Measurements from ENCODE around the gene BZW1. TPM values are rescaled to one million over a fixed set of nuclear protein-coding genes. Genes with fewer than 3 reads are reported as not detected.

The BZW1 gene
- total RNA-seq, 1 donor from 2014 or later = 233 TPM

GRCh38 chr2:200839513-200839912 is 27.8 kb downstream of the BZW1 start:
- TF ChIP-seq, protein P1, sequence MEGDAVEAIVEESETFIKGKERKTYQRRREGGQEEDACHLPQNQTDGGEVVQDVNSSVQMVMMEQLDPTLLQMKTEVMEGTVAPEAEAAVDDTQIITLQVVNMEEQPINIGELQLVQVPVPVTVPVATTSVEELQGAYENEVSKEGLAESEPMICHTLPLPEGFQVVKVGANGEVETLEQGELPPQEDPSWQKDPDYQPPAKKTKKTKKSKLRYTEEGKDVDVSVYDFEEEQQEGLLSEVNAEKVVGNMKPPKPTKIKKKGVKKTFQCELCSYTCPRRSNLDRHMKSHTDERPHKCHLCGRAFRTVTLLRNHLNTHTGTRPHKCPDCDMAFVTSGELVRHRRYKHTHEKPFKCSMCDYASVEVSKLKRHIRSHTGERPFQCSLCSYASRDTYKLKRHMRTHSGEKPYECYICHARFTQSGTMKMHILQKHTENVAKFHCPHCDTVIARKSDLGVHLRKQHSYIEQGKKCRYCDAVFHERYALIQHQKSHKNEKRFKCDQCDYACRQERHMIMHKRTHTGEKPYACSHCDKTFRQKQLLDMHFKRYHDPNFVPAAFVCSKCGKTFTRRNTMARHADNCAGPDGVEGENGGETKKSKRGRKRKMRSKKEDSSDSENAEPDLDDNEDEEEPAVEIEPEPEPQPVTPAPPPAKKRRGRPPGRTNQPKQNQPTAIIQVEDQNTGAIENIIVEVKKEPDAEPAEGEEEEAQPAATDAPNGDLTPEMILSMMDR (IDR thresholded peaks at IDR 0.05; ENCODE audit: unreplicated experiment) = no peak
- Mint-ChIP-seq H3K36me3 (no peaks in the 10 kb centered on the region), H3K4me3 (no peak overlapping the region)

GRCh38 chr2:200843993-200844948 is 32.6 kb downstream of the BZW1 start:
- H3K27ac Mint-ChIP-seq = no peak overlapping the region
- no peaks in the 10 kb centered on the region for H3K36me3 Mint-ChIP-seq
- no peak for DNase-seq (ENCODE audit: low spot score in 2 of 2, unreplicated experiment in 2 of 2)
- H3K4me1 Mint-ChIP-seq = no peaks in the 10 kb centered on the region
- TF ChIP-seq, protein P1 (IDR thresholded peaks at IDR 0.05; ENCODE audit: unreplicated experiment) = no peak
- no peak overlapping the region for H3K4me3 Mint-ChIP-seq
- H3K27me3 Mint-ChIP-seq (ENCODE audit: low read depth) = no peaks in the 10 kb centered on the region
- no peaks in the 10 kb centered on the region for H3K9me3 Mint-ChIP-seq

More at GRCh38 chr2:200839513-200839912, 27.8 kb downstream of the BZW1 start:
- Mint-ChIP-seq H3K27ac (no peak overlapping the region), H3K9me3 (peaks cover 14% of the 10 kb centered on the region), H3K27me3 (ENCODE audit: low read depth) (no peaks in the 10 kb centered on the region), H3K4me1 (no peaks in the 10 kb centered on the region)
- DNase-seq (ENCODE audit: low spot score in 2 of 2, unreplicated experiment in 2 of 2) = no peak

DNA sequence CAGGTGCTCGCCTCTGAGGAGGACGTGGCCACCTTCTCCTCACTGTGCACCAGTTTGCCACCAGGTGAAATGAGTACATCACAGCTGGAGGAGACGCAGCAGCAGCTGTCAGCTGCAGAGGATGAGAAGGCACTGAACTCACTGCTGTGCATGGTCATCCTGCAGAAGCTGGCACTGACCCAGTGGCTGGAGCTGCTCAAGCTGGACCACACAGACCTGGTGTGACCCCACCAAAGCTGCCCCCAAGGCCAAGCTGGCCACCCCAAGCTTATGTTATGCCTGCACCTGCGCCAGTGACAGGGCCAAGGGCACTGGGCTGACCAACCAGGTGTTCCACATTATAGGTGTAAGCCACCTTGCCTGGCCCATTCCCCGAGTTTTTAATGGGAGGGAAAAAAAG is 33.5 kb downstream of the BZW1 start:
- Mint-ChIP-seq H3K36me3 (no peaks in the 10 kb centered on the region), H3K4me1 (no peaks in the 10 kb centered on the region), H3K27ac (no peak overlapping the region), H3K4me3 (no peak overlapping the region), H3K9me3 (no peaks in the 10 kb centered on the region), H3K27me3 (ENCODE audit: low read depth) (no peaks in the 10 kb centered on the region)
- no peak for DNase-seq (ENCODE audit: low spot score in 2 of 2, unreplicated experiment in 2 of 2)
- TF ChIP-seq, protein P1 (IDR thresholded peaks at IDR 0.05; ENCODE audit: unreplicated experiment) = no peak

DNA sequence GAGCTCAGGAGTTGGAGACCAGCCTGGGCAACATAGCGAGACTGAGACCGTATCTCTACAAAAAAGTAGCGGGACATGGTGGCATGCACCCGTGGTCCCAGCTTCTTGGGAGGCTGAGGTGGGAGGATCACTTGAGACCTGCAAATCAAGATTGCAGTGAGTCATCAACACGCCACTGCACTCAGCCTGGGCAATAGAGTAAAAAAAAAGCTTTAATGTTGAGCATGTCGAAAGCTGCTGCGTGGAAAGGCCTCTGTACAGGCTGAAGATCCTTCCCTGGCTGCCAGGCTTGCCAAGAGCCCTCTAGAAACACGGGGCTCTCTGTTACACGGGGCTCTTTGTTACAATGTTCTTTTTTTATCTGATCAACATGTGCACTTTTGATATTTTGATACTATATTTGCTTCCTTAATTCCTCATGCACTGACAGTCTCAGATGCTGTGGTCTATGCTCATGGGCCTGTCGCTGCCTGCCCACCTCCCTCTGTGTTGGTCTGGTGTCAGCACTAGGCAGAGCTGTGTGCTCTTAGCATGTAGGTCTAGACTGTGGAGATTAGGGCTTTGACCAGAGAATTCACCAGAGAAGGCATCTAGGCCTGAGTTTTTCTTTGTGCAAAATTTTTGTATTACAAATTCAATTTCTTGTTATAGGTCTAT is 34.1 kb downstream of the BZW1 start:
- Mint-ChIP-seq H3K27me3 (ENCODE audit: low read depth) (no peaks in the 10 kb centered on the region), H3K4me3 (no peak overlapping the region), H3K36me3 (no peaks in the 10 kb centered on the region), H3K27ac (no peak overlapping the region), H3K4me1 (no peaks in the 10 kb centered on the region), H3K9me3 (no peaks in the 10 kb centered on the region)
- TF ChIP-seq, protein P1 (IDR thresholded peaks at IDR 0.05; ENCODE audit: unreplicated experiment) = no peak
- no peak for DNase-seq (ENCODE audit: low spot score in 2 of 2, unreplicated experiment in 2 of 2)

GRCh38 chr2:200847269-200847668 is 35.6 kb downstream of the BZW1 start:
- DNase-seq (ENCODE audit: low spot score in 2 of 2, unreplicated experiment in 2 of 2) = no peak
- H3K4me1 Mint-ChIP-seq = no peaks in the 10 kb centered on the region
- no peak overlapping the region for H3K4me3 Mint-ChIP-seq
- no peak overlapping the region for H3K27ac Mint-ChIP-seq
- H3K36me3 Mint-ChIP-seq = peaks cover 9% of the 10 kb centered on the region
- TF ChIP-seq, protein P1 (IDR thresholded peaks at IDR 0.05; ENCODE audit: unreplicated experiment) = no peak
- H3K27me3 Mint-ChIP-seq (ENCODE audit: low read depth) = no peaks in the 10 kb centered on the region
- H3K9me3 Mint-ChIP-seq = no peaks in the 10 kb centered on the region
